K562 (cell line): ENCODE results near the gene NKAPL. TPM values are rescaled to one million over a fixed set of nuclear protein-coding genes. Genes with fewer than 3 reads are reported as not detected.

Experiments used
- ATAC-seq: fragments of 200-7000 bp; cut with Tn5 transposase; 3 replicates; pipeline ENCODE4 v1.9.1; 2020; ENCODE audit warnings: moderate library complexity
- BruUV-seq: library from RNA; stranded (reverse); fragments of 400-500 nt; replicated peaks from 2 replicates; lab custom pipeline; 2021; lab: Mats Ljungman, UMichigan
- CTCF ChIA-PET: fragments of 300-600 bp; formaldehyde crosslinking; extraction: SDS; loops from one replicate; lab custom pipeline; 2021; ENCODE audit warnings: low intra/inter-chr PET ratio; lab: Yijun Ruan, JAX
- POLR2A ChIA-PET: fragments of 300-600, 350-650 bp; sonication (Branson Sonifier 250); formaldehyde crosslinking; extraction: SDS; loops from one replicate; lab custom pipeline; 2021; ENCODE audit warnings: antibody characterized with exemption, inconsistent platforms; lab: Yijun Ruan, JAX
- DNase-seq, 4 experiments: peaks; one replicate each; pipeline versions ENCODE4 v3.0.0 to v3.0.0-alpha.2; 2011 to 2018; ENCODE audit warnings: low spot score in 3 of 4, mixed read lengths in 3 of 4; ENCODE audit errors: extremely low read depth in 1 of 4
- FAIRE-seq: peaks from 2 replicates; lab custom pipeline; 2011; peaks lifted over from hg19 to GRCh38; lab: Jason Lieb, UNC
- H2AFZ ChIP-seq: 2 replicates; pipeline ENCODE4 v1.6.0; 2011; ENCODE audit warnings: low read depth, low read length, control low read depth, inconsistent platforms
- H3K27ac ChIP-seq: fragments of 200-600 bp; 3 replicates; pipeline ENCODE4 v1.8.0; 2011; ENCODE audit warnings: low read depth, mild to moderate bottlenecking, control low read depth, inconsistent platforms, low read length, moderate library complexity, mixed read lengths; ENCODE audit errors: extremely low read depth
- H3K27me3 ChIP-seq, 2 experiments: fragments of 300-600 bp in 1 of 2; 2 replicates in 1 of 2; 3 replicates in 1 of 2; pipeline versions ENCODE4 v1.6.0 to v1.8.0; 2011; ENCODE audit warnings: inconsistent platforms in 2 of 2, low read length in 2 of 2, mild to moderate bottlenecking in 1 of 2, mixed read lengths in 1 of 2, moderate library complexity in 1 of 2; ENCODE audit not compliant: control insufficient read depth in 2 of 2, insufficient read depth in 2 of 2
- H3K36me3 ChIP-seq: fragments of 300-600 bp; 3 replicates; pipeline ENCODE4 v1.8.0; 2011; ENCODE audit warnings: mild to moderate bottlenecking, low read length, inconsistent platforms; ENCODE audit not compliant: control insufficient read depth, insufficient read depth
- H3K4me1 ChIP-seq, 2 experiments: fragments of 200-600 bp in 1 of 2; replicated peaks in 1 of 2; 2 replicates in 1 of 2; 3 replicates in 1 of 2; pipeline versions ENCODE4 v1.5.1 to v1.8.0; 2011; ENCODE audit warnings: inconsistent platforms in 2 of 2, low read length in 2 of 2, mild to moderate bottlenecking in 1 of 2, mixed read lengths in 1 of 2, moderate library complexity in 1 of 2; ENCODE audit not compliant: control insufficient read depth in 2 of 2, insufficient read depth in 2 of 2
- H3K4me2 ChIP-seq: 2 replicates; pipeline ENCODE4 v1.6.1; 2011; ENCODE audit warnings: low read length, control low read depth, inconsistent platforms, mixed read lengths; ENCODE audit not compliant: insufficient read depth
- H3K4me3 ChIP-seq: fragments of 200-600 bp; sonication (generic), shearing (Covaris generic); 2 replicates; pipeline ENCODE4 v1.5.1; 2016; ENCODE audit warnings: control low read depth, inconsistent platforms
- H3K79me2 ChIP-seq: fragments of 200-600 bp; 3 replicates; pipeline ENCODE4 v1.8.0; 2011; ENCODE audit warnings: low read length, inconsistent platforms; ENCODE audit not compliant: control insufficient read depth, insufficient read depth
- H3K9ac ChIP-seq, 2 experiments: 2 replicates each; pipeline versions ENCODE4 v1.6.0 to v1.6.1; 2011; ENCODE audit warnings: low read depth in 2 of 2, low read length in 2 of 2, control low read depth in 1 of 2, inconsistent platforms in 1 of 2, mild to moderate bottlenecking in 1 of 2, mixed read lengths in 1 of 2; ENCODE audit not compliant: insufficient read depth in 1 of 2
- H3K9me1 ChIP-seq: one replicate; pipeline ENCODE4 v1.6.0; 2011; ENCODE audit warnings: inconsistent platforms, mild to moderate bottlenecking, low read length, moderate library complexity; ENCODE audit not compliant: control insufficient read depth, insufficient read depth
- H3K9me3 ChIP-seq: replicated peaks from 2 replicates; pipeline ENCODE4 v1.5.1; 2011; ENCODE audit warnings: low read depth, low read length, inconsistent platforms; ENCODE audit not compliant: control insufficient read depth, insufficient read depth
- H4K20me1 ChIP-seq: replicated peaks from 2 replicates; pipeline ENCODE4 v1.6.1; 2011; ENCODE audit warnings: low read length, inconsistent platforms, mixed read lengths; ENCODE audit not compliant: control insufficient read depth, insufficient read depth
- EHMT2 ChIP-seq: fragments of 450-650 bp; IDR thresholded peaks from 2 replicates; pipeline ENCODE4 v1.6.1; 2018; ENCODE audit warnings: antibody characterized with exemption
- FOXA1 ChIP-seq: fragments of 450-650 bp; IDR thresholded peaks from 2 replicates; pipeline ENCODE4 v1.6.1; 2016; ENCODE audit warnings: mild to moderate bottlenecking, borderline replicate concordance
- GATA2 ChIP-seq: sonication (generic); formaldehyde crosslinking; IDR thresholded peaks from 2 replicates; pipeline ENCODE4 v1.4.0; 2020; ENCODE audit warnings: mild to moderate bottlenecking, missing genetic modification reagents
- NFE2 ChIP-seq: IDR thresholded peaks from 2 replicates; pipeline ENCODE4 v1.6.1; 2014; ENCODE audit warnings: antibody characterized with exemption, low read depth
- SPI1 ChIP-seq: IDR thresholded peaks from 2 replicates; pipeline ENCODE4 v1.6.1; 2011; ENCODE audit warnings: low read depth, low read length, control low read depth, borderline replicate concordance
- TBP ChIP-seq: optimal IDR thresholded peaks from 2 replicates; pipeline ENCODE3; 2011; ENCODE audit warnings: low read depth, low read length, improper control_type of control experiment
- WGBS: fragments of 100-300 bp; shearing (Covaris generic); methylation state at CpG from one replicate; pipeline ENCODE4 v1.1.6; 2016; ENCODE audit warnings: low coverage, mixed read lengths; ENCODE audit not compliant: insufficient coverage; ENCODE audit errors: missing lambda C conversion rate; 5-methylcytosine and 5-hydroxymethylcytosine counted together
- in situ Hi-C: fragments of 300-500 bp; cut with MboI; formaldehyde crosslinking; loops from 4 replicates; pipeline ENCODE4 v1.15.0; 2018; ENCODE audit warnings: inconsistent platforms, mixed read lengths
- intact Hi-C: fragments of 100-400 bp; cut with micrococcal nuclease; formaldehyde crosslinking; loops from 2 replicates; pipeline ENCODE4 v1.14.2; 2022
- polyA plus RNA-seq, 8 experiments: library from polyadenylated mRNA; depleted of rRNA in 4 of 8; stranded (reverse) in 5 of 8; unstranded in 3 of 8; fragments of >200 nt; fragmentation: Nextera tagmentation in 2 of 8; fragmentation: Illumina TruSeq in 1 of 8; extraction: Ambion mirVana in 2 of 8; extraction: Trizol in 1 of 8; gene quantifications; 2 replicates each; pipeline versions ENCODE4 v1.2.1 to v1.2.3, GENCODE V29; 2011 to 2014; ENCODE audit warnings: inconsistent platforms in 1 of 8, missing spikeins in 1 of 8
- total RNA-seq, 7 experiments: library from RNA; depleted of rRNA in 6 of 7; stranded (reverse); fragments of >200 nt in 6 of 7; fragmentation: Illumina TruSeq in 2 of 7; extraction: Trizol in 2 of 7; gene quantifications; 2 replicates each; pipeline versions ENCODE4 v1.2.1 to v1.2.3, GENCODE V29; 2011 to 2021; ENCODE audit warnings: low replicate concordance in 1 of 7
- TF ChIP-seq, protein P1 (sequence below): fragments of 450-650 bp; IDR thresholded peaks from 2 replicates; pipeline ENCODE4 v1.6.1; 2018; ENCODE audit not compliant: partially characterized antibody
- TF ChIP-seq, protein P2 (sequence below): fragments of 450-650 bp; IDR thresholded peaks from 2 replicates; pipeline ENCODE4 v1.6.1; 2017; ENCODE audit warnings: antibody characterized with exemption
- TF ChIP-seq, protein P3 (sequence below), 2 experiments: IDR thresholded peaks; 2 replicates each; pipeline ENCODE4 v1.6.1; 2012; ENCODE audit warnings: improper control_type of control experiment in 2 of 2, low read depth in 2 of 2, low read length in 2 of 2, borderline replicate concordance in 1 of 2

The NKAPL gene
- total and polyA plus RNA-seq, 9 of the 15 experiments (the other 6 are each of a cell fraction or from before 2014, with no cell fraction given), result not detected

DNA sequence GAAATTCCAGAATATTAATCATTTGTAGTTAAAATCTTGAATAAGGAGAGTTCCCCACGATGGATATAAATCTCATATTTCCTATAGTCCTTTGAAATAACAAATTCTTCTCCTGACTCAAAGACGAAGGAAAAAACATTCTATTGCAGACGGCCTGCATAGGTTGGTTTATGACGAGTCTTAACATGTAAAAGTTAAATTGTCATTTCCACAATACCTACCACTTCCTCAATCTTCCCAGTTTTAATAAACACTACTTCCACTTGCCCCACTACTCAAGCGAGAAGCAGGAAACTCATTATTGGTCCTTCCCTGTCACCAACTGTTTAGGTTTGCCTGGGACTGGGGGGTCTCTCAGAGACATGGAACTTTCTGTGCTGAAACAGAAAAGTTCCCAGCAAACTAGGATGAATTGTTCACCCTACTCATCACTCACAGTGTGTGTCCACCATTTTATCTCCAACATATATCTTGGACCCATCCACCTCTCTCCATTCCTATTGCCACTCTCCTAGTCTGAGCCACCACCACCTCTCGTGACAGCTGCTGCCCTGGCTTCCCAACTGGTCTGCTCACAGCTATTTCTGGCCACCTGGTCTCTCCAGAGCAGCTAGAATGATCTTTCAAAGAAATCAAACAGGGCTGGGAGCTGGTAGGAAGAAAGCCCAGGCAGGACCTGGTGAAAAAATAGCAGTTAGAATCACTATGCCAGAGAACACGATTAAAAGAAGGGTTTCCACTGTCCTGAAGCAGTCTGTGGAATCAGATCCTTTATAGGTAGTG, 49.2 kb upstream of the NKAPL start:
- ChIA-PET POLR2A (interaction anchor here (1.5 to 2.3 kb wide), 2 partner anchors 9 to 11 kb away, joined by 4 to 19 read pairs; no protein-coding TSS in a partner anchor), CTCF (interaction anchor here (0.6 kb wide), 1 partner anchor 135 kb away, joined by 3 read pairs; no protein-coding TSS in a partner anchor)
- peaks cover 5% of the 10 kb centered on the region; the same call in 1 of the 2 replicates for H3K9me3 ChIP-seq
- H2AFZ ChIP-seq, result peak overlapping the region; percentile 96
- H3K9me1 ChIP-seq, result no peaks in the 10 kb centered on the region
- no peaks in the 10 kb centered on the region for H4K20me1 ChIP-seq
- FAIRE-seq (peak; percentile 19), ATAC-seq (peak; percentile 4; the same call in 1 of the 3 replicates), DNase-seq (no peak)
- WGBS, result 65% methylated on average over 7 of the region's 7 CpGs
- in situ Hi-C loops (no loop called here), intact Hi-C loops (loop anchor here (5.0 to 10.0 kb wide), 3 partner anchors 48 to 1045 kb away; a partner anchor contains a TSS)
- 0 out of 3 replicates have a peak overlapping the region, but pooled peaks have one; percentile 14 for H3K27ac ChIP-seq
- no peaks in the 10 kb centered on the region for H3K79me2 ChIP-seq
- H3K9ac ChIP-seq, result peak overlapping the region in 1 of 2 experiments; percentile 9; a peak in 1 of 4 replicates
- H3K36me3 ChIP-seq, result no peaks in the 10 kb centered on the region
- H3K4me3 ChIP-seq, result no peak overlapping the region
- peak overlapping the region; percentile 28; the same call in 1 of the 2 replicates for H3K4me2 ChIP-seq
- BruUV-seq, result no TSS peak
- peaks cover 9 to 10% of the 10 kb centered on the region in 2 experiments for H3K4me1 ChIP-seq
- TF ChIP-seq NFE2 (no peak), EHMT2 (peak; percentile 42; the same call in 1 of the 2 replicates), SPI1 (peak; percentile 73), TBP (peak; percentile 18), FOXA1 (no peak), GATA2 (peak; percentile 24; the same call in 1 of the 2 replicates)
- TF ChIP-seq, protein P1, sequence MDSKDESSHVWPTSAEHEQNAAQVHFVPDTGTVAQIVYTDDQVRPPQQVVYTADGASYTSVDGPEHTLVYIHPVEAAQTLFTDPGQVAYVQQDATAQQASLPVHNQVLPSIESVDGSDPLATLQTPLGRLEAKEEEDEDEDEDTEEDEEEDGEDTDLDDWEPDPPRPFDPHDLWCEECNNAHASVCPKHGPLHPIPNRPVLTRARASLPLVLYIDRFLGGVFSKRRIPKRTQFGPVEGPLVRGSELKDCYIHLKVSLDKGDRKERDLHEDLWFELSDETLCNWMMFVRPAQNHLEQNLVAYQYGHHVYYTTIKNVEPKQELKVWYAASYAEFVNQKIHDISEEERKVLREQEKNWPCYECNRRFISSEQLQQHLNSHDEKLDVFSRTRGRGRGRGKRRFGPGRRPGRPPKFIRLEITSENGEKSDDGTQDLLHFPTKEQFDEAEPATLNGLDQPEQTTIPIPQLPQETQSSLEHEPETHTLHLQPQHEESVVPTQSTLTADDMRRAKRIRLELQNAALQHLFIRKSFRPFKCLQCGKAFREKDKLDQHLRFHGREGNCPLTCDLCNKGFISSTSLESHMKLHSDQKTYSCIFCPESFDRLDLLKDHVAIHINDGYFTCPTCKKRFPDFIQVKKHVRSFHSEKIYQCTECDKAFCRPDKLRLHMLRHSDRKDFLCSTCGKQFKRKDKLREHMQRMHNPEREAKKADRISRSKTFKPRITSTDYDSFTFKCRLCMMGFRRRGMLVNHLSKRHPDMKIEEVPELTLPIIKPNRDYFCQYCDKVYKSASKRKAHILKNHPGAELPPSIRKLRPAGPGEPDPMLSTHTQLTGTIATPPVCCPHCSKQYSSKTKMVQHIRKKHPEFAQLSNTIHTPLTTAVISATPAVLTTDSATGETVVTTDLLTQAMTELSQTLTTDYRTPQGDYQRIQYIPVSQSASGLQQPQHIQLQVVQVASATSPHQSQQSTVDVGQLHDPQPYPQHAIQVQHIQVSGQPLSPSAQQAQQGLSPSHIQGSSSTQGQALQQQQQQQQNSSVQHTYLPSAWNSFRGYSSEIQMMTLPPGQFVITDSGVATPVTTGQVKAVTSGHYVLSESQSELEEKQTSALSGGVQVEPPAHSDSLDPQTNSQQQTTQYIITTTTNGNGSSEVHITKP, result peak; percentile 19
- TF ChIP-seq, protein P2, sequence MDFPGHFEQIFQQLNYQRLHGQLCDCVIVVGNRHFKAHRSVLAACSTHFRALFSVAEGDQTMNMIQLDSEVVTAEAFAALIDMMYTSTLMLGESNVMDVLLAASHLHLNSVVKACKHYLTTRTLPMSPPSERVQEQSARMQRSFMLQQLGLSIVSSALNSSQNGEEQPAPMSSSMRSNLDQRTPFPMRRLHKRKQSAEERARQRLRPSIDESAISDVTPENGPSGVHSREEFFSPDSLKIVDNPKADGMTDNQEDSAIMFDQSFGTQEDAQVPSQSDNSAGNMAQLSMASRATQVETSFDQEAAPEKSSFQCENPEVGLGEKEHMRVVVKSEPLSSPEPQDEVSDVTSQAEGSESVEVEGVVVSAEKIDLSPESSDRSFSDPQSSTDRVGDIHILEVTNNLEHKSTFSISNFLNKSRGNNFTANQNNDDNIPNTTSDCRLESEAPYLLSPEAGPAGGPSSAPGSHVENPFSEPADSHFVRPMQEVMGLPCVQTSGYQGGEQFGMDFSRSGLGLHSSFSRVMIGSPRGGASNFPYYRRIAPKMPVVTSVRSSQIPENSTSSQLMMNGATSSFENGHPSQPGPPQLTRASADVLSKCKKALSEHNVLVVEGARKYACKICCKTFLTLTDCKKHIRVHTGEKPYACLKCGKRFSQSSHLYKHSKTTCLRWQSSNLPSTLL, result no peak
- TF ChIP-seq, protein P3, sequence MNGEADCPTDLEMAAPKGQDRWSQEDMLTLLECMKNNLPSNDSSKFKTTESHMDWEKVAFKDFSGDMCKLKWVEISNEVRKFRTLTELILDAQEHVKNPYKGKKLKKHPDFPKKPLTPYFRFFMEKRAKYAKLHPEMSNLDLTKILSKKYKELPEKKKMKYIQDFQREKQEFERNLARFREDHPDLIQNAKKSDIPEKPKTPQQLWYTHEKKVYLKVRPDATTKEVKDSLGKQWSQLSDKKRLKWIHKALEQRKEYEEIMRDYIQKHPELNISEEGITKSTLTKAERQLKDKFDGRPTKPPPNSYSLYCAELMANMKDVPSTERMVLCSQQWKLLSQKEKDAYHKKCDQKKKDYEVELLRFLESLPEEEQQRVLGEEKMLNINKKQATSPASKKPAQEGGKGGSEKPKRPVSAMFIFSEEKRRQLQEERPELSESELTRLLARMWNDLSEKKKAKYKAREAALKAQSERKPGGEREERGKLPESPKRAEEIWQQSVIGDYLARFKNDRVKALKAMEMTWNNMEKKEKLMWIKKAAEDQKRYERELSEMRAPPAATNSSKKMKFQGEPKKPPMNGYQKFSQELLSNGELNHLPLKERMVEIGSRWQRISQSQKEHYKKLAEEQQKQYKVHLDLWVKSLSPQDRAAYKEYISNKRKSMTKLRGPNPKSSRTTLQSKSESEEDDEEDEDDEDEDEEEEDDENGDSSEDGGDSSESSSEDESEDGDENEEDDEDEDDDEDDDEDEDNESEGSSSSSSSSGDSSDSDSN (IDR thresholded peaks at IDR 0.05; ENCODE audit: borderline replicate concordance in 1 of 2, low read depth in 2 of 2, low read length in 2 of 2), result peak in 1 of 2 experiments; percentile 22; a peak in 1 of 4 replicates
- TF ChIP-seq, all 486 proteins: peak for 6
- H3K27me3 ChIP-seq, result no peaks in the 10 kb centered on the region
